GM21390 (cell line): ENCODE results near the gene AGFG2.

Source experiments
- ATAC-seq: cut with Tn5 transposase; IDR thresholded peaks from one replicate; pipeline ENCODE4 v1.9.1; 2021; ENCODE audit not compliant: unreplicated experiment

The AGFG2 gene

DNA sequence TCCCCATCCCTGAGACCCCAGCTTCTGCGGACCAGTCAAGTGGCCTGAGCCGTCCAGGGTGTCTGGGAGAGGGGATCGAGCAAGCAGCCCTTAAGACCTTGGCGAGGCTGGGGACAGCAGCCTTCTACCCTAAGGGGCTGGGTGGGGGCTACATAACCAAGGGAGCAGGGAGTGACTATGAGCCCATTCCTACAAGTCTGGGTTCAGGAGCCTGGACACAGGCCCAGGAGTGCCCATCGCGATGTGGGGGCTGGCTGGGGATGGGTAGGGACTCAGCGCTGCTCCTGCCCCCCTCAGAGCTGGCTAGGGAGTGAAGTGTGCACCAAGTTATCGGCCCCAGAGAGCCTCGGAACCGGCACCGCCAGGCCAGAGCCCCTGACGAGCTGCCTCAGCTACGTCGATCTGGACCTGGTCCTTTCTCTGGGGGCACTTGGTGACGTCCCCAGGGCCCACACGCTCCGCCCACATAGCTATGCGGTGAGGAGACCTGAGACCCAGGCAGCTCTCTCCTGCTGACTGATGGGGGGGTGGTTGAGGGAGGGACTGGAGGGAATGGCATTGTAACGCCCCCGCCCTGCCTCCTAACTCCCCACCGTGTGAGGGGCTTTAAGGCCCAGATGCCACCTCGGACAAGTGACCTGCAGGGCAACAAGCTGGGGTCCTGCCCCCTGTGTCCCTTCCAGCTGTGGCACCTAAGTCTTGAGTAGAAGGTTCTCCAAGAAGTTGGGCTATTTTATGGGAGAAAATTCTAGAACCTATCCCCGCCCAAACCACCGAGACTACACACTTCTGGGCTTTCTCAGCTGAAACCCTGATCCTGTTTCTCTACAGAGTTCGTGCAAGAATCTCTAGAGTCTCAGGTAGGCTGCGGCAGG lies 32.2 kb downstream of the AGFG2 start:
- no peak for ATAC-seq

DNA sequence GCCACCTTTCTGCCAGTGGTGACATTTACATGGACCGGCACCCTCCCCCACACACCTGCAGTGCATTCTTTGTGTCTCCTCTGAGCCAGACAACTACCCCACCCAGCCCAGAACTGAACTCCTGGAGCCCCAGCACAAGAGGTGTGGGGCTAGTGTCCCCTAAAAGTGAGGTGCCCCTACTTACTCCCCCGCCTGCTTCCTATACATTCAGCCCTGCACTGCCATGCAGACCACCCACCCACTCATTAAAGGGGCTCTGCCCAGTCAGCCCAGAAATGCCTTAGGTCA lies 32.8 kb downstream of the AGFG2 start:
- ATAC-seq = no peak

DNA sequence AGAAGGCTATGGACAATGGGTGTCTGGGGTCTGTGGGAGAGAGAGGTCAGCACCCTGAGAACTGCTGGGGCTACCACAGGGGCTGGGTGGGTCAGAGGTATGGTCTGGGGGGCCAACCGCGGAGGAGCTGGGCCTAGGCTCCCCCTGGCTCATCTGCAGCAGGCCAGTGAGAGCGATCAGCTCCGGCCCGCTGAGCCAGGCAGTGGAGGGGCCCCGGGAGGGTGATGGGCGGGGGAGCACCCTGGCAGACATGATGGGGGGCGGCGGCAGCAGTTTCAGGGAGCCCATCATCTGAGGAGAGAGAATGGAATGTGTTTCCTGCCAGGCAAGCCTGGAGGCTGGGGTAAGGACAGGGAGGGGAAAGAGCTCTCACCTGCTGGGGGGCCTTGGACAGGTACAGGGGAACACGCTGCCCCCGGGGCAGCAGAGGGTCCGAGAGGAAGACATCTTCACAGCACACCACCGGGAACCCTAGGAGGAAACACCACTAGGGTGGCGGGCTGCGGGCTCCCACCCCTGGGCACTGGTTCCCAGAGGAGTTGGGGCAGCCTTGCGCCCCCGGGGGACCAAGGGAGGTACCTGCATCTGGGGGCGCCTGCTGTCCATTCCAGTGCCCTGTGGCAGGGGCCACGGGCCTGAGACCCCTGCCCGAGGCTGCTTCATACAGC lies 33.4 kb downstream of the AGFG2 start:
- no peak for ATAC-seq

DNA sequence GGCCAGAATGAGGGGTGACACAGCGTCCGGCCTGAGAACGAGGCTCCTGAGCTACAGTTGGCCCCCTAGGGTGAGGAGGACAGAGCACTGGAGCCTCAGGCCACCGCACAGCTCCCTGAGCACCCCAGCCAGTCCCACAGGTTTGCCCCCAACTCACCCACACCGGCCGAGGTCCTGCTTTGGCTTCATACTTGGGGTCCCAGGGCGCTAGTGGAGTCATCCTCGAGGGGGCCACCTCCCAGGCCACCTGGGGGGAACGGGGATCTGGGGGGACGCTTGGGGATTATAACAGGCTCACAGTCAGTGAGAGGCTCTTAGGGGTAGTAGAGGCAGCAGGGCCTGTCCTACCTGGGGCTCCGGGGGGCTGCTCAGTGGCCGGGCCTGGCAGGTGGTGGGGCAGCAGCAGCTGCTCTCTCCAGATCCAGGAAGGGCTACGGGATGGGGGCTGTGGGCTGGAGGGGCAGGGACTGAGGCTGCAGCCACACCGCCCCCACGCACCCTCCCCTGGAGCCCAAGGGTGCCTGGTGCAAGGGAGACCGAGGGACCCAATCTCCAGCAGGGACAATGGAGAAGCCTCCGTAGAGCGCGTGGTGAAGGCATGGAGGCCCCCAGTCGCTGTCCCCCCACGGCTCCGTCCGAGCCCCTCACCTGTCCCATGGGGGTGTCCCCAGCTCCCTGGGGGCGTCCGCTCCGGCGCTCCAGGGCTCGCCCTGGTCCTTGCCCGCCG lies 34.1 kb downstream of the AGFG2 start:
- no peak for ATAC-seq

DNA sequence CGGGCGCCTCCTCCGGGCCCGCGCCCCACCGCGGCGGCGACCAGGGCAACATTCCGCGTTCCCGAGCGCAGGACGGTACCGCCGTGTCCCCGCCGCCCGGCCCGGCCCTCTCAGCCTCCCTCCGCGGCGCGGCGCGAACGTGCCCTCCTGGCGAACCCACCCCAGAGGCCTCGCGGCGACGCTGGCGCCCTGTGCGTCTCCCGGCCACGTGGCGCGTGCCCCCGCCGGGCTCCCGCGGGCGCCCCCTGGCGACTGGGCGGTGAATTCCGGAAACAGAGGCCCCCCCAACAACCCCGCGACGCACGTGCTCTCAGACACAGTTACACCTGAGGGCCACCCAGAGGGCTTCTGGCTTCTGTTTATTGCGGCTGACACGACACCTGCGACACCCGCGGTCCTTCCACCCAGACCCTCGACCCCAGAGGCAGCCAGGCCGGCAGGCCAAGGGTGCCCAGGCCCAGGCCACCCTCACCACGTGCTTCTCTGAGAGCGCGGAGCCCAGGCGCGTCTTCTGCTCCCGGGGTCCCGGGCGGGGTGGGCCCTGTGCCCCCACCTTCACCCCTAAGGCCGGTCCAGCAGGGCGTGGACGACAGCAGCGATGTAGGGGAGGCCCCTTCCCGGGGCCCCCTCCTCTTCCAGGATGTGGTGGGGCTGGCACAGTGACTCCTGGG lies 34.8 kb downstream of the AGFG2 start, which contains the start of gene SAP25:
TSS of gene SAP25 (minus strand) at position 210 of the 671 bp plus-strand sequence. CDS start at position 52, 158 bp downstream.
- no peak for ATAC-seq

DNA sequence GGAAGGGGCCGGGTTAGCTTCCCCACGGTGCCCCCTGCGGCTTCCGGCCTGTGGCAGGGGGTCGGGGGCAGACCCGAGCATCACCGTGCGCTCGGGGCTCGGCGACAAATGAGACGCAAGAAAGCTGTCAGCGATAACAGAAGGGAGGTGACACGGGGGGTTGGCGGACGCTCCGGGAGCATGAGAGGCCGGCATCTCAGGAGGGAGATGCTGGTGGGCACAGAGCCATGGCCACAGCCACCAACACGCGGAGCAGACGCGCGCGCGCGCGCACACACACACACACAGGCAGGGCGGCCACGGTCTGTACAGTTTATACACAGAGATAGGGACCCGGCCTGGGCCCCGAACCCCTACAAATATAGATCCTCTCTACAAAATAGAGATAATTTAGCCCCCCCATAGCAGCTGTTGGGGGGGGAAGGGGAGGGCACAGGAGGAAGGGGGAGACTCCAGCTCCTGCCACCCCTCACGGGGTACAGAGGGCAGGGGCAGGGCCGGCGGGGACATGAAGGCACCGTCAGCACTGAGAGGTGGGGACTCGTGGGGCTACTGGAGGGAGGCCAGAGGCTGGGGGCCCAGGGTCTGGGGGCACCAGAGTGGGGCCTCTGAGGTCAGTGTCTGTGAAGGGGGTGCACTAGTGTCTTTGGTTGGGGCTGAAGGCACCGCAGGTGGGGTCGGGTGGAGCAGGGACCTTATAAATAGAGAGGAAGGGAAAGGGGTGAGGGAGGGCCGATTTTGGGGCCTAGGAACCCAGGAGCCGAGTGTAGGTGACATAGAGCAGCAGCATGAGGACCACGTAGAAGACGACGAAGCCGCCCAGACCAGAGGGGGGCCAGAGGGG lies 35.6 kb downstream of the AGFG2 start:
- ATAC-seq = no peak

DNA sequence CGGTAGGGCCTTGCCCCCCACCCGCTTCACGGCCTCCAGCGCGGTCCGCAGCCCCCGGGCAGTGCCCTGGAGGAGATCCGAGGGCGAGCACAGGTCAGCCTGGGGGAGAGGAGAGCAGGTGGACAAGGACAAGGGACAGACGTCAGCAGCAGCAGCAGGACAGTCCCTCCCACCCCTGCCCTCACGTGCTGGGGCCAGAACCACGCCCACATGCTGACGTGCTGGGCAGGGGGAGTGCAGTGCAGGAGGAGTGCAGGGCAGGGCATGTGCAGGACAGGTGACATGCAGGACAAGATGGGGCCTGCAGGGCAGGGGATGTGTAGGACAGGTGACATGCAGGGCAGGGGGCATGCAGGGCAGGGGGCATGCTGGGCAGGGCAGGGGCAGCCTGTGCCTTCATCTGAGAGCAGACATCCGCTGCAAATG lies 36.2 kb downstream of the AGFG2 start:
- no peak for ATAC-seq

DNA sequence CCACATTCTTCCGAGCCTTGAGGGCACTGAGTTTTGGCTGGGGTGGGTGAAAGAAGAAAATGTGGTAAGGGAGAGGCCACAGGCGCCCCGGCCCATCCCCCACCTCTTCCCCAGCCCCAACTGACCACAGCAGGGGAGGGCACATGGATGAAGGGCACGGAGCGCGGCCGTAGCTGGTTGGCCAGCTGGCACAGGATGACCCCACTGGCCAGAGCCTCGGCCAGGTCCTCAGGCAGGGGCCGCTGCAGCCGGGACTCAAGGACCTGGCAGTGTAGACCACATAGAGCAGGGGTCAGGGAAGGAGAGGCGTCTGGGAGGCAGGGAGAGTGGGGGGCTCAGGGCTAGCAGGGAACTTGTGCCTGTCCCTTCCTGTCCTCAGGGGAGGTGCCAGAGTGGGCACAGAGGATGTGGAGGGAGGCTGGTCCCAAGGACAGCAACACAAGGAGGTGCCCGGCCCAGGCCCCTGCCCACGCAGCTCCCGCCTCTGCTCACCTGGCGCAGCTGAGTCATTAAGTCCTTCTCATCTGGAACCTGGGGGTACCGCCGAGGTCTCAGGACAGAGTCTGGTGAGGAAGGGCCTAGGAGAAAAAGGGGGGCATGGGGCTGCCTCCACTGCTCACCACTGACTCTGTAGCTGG lies 36.9 kb downstream of the AGFG2 start:
- ATAC-seq = no peak

DNA sequence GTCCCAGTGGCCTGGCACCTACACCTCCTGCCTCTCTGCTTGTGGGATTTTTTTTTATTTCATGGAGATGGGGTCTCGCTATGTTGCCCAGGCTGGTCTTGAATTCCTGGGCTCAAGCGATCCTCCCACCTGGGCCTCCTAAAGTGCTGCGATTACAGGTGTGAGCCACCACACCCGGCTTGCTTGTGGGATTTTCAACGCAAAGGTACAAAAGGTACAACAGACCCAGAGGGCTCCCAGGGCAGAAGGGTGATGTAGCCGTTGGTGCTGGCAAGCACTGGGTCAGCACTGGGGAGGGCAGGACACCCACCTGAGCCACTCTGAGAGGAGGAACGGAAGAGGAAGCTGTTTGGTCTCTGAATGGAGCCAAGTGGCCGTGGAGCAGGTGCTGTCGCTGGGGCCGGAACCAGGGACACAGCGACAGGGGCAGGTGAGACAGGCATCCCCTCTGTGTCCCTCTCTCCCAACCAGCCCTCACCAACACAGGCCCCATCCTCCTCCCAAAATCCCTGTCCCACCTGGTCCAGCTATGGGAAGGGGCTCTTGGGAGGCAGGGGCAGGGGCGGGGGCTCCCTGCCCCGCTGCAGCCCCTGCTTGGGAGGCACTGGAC lies 37.5 kb downstream of the AGFG2 start:
- no peak for ATAC-seq

DNA sequence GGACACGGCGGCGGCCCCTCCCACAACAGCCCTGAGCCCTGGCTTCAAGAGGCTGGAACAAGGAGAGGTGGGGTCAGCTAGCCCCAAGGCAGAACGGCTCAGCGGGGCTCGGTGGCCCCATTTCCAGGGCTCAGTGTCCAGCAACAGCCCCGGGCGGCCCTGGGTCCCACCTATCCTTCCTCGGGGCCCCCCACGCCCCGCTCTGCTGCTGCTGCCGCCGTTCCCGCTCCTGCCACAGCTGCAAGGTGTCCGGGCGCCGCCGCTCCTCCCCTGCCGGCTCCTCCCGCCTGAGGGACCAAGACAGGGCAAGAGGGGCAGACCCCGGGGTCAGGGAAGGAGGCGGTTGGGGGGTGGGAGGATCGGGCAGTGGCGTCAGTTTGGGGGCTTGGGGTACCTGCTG lies 38.1 kb downstream of the AGFG2 start:
- no peak for ATAC-seq

DNA sequence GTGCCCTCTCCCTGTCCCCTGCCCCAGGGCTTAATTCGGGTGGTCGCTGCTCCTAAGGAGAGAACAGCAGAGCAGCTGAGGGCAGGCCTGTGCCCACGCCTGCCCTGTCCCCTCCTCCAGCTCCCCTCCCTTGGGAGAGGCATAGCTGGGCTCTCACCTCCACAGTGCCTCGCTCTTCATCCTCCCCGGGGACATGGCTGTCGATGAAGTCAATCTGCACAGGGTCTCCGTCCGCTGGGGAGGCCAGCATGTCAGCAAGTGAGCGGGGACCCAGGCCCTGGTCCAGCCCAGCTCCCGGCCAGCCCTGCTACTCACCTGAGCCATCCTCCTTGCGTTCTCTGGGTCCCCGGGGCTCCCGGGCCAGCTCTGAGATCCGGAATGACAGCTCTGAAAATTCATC lies 38.5 kb downstream of the AGFG2 start:
- ATAC-seq = no peak

DNA sequence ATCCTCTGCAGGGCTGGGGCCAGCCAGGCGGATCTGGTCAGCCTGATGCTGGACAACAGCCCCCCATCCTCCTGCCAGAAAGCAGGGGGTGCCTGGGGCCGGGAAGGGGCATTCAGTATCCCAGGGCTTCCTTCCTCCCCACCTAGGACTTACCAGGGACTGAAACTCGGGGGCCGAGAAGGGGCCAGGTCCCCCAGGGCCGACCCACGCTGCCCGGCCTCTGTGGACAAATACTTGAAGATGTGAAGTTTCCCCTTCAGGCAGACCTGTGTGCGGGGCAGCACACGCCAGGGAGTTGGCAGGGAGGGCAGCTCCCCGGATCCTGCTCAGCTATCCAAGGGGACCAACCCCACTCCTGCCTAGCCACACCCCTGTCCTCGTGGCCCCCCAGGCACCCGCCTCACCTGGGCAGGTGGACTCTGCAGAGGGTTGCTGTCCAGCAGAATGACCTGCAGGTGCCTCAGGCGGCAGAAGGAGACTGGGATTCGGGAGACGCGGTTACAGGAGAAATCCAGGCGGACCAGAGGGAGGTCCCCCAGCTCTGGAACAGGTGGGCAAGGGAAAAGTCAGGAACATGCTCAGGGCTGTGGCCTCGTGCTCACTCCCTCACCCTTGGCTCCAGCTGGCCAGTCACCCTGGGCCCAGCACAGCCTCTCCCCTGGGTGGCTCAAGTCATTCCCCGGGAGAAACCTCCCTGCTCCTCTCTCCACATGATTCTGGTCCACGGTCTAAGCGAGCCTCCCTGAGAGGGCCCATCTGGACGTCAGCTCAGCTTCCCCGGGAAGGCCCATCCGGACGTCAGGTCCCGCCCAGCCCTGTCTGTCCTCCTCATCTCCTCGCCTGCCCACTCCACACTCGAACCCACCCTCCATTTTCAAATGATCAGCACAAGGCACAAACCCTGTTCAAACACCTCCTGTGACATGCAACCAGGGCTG lies 39.5 kb downstream of the AGFG2 start:
- ATAC-seq = no peak

DNA sequence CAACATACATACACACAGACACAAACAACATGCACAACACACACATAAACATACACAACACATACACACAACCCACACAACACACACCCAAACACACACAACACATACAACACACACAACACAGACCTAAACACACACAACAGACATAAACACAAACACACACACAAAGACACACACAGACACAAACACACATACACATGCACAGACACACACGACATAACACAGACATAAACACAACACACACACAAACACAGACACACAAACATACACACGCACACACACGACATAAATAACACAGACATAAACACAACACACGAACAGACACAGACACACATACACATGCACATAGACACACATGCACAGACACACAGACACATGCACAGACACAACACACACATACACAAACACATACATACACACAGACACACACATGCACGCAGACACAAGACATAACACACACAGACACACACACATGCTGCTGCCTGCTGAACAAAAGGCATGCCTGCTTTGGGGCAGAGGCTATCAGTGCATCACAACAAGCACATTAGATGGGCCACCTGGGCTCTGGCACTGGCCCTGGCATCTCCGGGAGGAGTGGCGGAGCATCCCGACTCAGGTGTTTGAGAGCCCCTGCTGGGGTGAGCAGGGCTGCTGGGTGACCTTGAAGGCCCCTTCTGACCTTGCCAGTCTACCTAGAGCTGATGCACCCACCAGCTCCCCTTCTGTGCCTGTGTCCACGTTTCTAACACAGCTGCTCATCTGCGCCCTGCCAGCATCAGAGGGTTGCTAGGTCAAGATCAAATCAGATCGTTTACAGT lies 41.7 kb downstream of the AGFG2 start:
- ATAC-seq = no peak

DNA sequence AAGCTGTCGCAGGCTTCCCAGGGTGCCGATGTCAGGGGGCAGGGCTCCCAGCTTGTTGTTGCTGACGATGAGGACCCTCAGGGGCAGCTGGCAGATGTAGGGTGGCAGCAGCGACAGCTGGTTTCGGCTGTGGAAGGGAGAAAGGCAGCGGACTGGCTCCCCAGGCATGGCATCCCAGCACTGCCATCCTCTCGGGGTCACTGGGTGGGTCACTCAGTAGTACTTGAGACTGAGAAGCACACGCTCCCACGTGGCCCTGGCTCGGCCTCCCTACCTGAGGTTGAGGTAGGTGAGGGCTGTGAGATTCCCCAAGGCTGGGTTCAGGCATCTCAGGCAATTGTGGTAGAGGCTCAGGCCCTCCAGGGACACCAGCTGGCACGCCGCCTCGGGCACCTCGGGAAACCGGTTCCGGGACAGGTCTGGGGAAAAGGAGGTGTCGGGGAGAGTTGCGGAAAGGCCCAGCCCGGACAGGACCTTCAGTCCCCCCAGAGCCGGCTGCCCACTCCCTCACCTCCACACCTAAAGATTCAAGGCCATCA lies 43.1 kb downstream of the AGFG2 start:
- ATAC-seq = no peak

DNA sequence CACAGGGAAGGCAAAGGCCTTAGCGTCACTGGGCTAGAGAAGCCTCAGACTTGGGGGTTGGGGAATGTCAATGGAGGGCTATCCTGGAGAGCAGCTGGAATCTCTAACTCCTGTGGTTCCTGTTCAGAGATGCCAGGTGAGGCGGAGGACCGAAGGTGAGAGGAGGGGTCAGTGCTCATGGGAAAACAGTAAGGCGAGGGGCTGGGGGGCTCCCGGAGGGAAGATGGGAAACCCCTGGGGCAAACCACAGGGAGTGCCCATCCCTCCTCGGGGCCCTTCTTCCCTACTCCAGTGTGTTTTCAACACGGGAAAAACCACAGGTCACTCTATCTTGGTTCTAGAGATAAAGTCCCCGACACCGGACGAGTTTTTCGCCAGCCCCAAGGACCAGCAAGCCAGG lies 43.6 kb downstream of the AGFG2 start:
- no peak for ATAC-seq

DNA sequence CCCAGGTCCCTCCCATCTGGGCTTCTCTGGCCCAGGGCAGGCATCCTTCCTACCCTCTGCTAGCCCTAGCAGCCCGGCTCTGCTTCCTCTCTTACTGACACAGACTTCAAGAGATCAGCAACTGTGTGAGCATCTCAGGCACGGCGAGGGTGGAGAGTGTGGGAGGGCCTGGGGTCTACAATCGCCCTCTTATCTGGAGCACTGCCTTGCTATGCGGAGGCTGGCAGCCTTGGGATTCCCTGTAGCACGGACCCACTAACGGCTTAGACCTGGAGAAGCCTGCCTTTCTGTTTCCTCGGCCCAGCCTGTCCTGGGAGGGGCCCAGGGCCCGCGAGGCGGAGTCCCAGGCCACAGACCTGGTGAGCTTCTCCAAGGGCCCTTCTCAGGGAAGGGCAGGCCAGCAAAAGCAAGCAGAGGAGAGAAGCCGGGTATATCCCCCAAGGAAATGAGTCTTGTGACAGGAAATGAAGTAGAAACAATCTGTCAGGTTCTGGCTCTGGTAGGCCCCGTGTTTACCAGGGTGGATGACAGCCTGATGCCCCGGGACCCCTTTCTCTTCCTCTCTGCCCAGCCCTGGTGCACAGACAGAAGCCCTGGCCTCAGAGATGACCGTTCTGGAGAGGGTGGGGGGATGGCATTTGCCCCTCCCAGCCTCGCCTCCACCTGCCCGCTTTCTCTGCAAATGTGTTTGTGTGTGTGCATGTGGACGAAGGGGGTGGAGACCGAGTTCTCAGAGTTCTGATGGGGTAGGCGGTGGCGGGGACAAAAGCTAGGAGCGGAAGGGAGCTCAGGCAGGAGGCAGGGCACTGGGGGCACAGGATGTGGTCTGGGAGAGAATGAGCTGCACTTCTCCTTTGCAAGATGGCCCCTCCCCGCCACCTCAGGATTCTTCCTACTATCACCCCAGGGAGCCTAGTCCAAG lies 44.4 kb downstream of the AGFG2 start:
- no peak for ATAC-seq
